Gastrocnemius medialis (tissue), 4 donors: Measurements from ENCODE around the gene USP20. TPM values are rescaled to one million over a fixed set of nuclear protein-coding genes. Genes with fewer than 3 reads are reported as not detected.
A peak's percentile ranks its signal among the peaks of the same experiment; 100 is the strongest.

Experiments used
- ATAC-seq, 2 donors: fragments of 150-250 bp; one replicate each; pipeline ENCODE4 v1.9.1; 2016
- DNase-seq, 2 donors: peaks; one replicate each; pipeline ENCODE4 v3.0.0-alpha.2; 2019
- H3K27ac ChIP-seq, 4 donors: fragments of 200-600 bp; sonication (generic); 1 replicate in 1 of 4; 2 replicates in 3 of 4; pipeline ENCODE4 v1.5.1; 2016 to 2018; ENCODE audit warnings: mild to moderate bottlenecking in 2 of 4, moderate library complexity in 1 of 4
- H3K27me3 ChIP-seq, 3 donors: fragments of 200-600 bp; sonication (generic) in 2 of 3; 1 replicate in 1 of 3; 2 replicates in 2 of 3; pipeline versions ENCODE4 v1.5.1 to v1.6.0; 2016 to 2019; ENCODE audit warnings: mild to moderate bottlenecking in 1 of 3, moderate library complexity in 1 of 3
- H3K36me3 ChIP-seq, 2 donors: fragments of 200-600 bp; sonication (generic) in 1 of 2; one replicate each; pipeline ENCODE4 v1.5.1; 2017 to 2018
- H3K4me1 ChIP-seq, 2 donors: fragments of 200-600 bp; sonication (generic) in 1 of 2; one replicate each; pipeline ENCODE4 v1.5.1; 2016 to 2017; ENCODE audit warnings: mild to moderate bottlenecking in 2 of 2
- H3K4me3 ChIP-seq, 4 donors: fragments of 200-600 bp; sonication (generic) in 3 of 4; 1 replicate in 1 of 4; 2 replicates in 3 of 4; pipeline ENCODE4 v1.5.1; 2016 to 2019; ENCODE audit warnings: mild to moderate bottlenecking in 2 of 4
- H3K9me3 ChIP-seq, 3 donors: fragments of 200-600 bp; sonication (generic) in 2 of 3; 1 replicate in 1 of 3; 2 replicates in 2 of 3; pipeline ENCODE4 v1.5.1; 2016 to 2019
- CTCF ChIP-seq, 5 experiments: fragments of 450-650 bp in 3 of 5; fragments of 200-600 bp in 2 of 5; sonication (generic) in 2 of 5; IDR thresholded peaks in 4 of 5; conservative IDR thresholded peaks in 1 of 5; 1 replicate in 4 of 5; 2 replicates in 1 of 5; pipeline ENCODE4 v1.5.1; 2016 to 2019; ENCODE audit warnings: antibody characterized with exemption in 5 of 5, mild to moderate bottlenecking in 3 of 5, moderate library complexity in 3 of 5
- POLR2A ChIP-seq, 2 donors: fragments of 450-650 bp; IDR thresholded peaks; one replicate each; pipeline ENCODE4 v1.6.1; 2017; ENCODE audit warnings: antibody characterized with exemption in 2 of 2, mild to moderate bottlenecking in 2 of 2, moderate library complexity in 2 of 2
- in situ Hi-C, 4 donors: fragments of 200-750 bp; cut with MboI; loops; one replicate each; pipeline versions ENCODE4 v1.15.0 to v1.8.0; 2017; ENCODE audit warnings: low sequenced_read_pairs in 4 of 4
- intact Hi-C: fragments of 100-400 bp; cut with DNase I; formaldehyde crosslinking; loops from one replicate; pipeline ENCODE4 v1.15.1; 2023; ENCODE audit warnings: low total_unique reads
- total RNA-seq, 4 donors: library from RNA; depleted of rRNA; stranded (reverse); fragments of >200 nt; gene quantifications; one replicate each; pipeline versions ENCODE4 v1.1.0 to v1.2.3, GENCODE V29; 2016

USP20 gene
- total RNA-seq, 4 donors from 2014 or later = 13.4 to 25.4 (median 18.6) TPM

GRCh38 chr9:129884220-129885017 lies 49.2 kb downstream of the USP20 start:
- peak; percentile 61 to 64 for ATAC-seq
- intact Hi-C loops = loop anchor here (1.0 to 2.0 kb wide), 3 partner anchors 159 to 352 kb away; partner anchors contain the start of gene FNBP1
- Histone ChIP-seq H3K4me1 (peaks cover 21 to 26% of the 10 kb centered on the region in 2 donors), H3K36me3 (peaks cover 0 to 33% of the 10 kb centered on the region in 2 donors), H3K9me3 (no peaks in the 10 kb centered on the region), H3K27me3 (no peaks in the 10 kb centered on the region), H3K4me3 (peak overlapping the region in 3 of 4 donors; percentile 44 to 51 (median 50)), H3K27ac (peak overlapping the region; percentile 64 to 70 (median 67))
- in situ Hi-C loops = loop anchor here (10.0 to 25.0 kb wide), 4 partner anchors 170 to 353 kb away; partner anchors contain the start of gene GPR107 (in 3 of the 4)
- TF ChIP-seq CTCF (IDR thresholded peaks at IDR 0.05 in 4 of 5, conservative IDR thresholded peaks at IDR 0.05 in 1 of 5) (no peak), POLR2A (IDR thresholded peaks at IDR 0.05) (no peak)
- DNase-seq = peak; percentile 62 to 76

- no peak for DNase-seq
- in situ Hi-C loops = loop anchor here (10.0 to 25.0 kb wide), 4 partner anchors 170 to 352 kb away; partner anchors contain the start of gene GPR107 (in 3 of the 4)
Observed at GRCh38 chr9:129885018-129885669, 49.9 kb downstream of the USP20 start.

GRCh38 chr9:129885670-129886106 lies 50.4 kb downstream of the USP20 start:
- no peaks in the 10 kb centered on the region for H3K9me3 ChIP-seq
- TF ChIP-seq POLR2A (IDR thresholded peaks at IDR 0.05) (peak in 1 of 2 donors; percentile 25), CTCF (IDR thresholded peaks at IDR 0.05 in 4 of 5, conservative IDR thresholded peaks at IDR 0.05 in 1 of 5) (peak; percentile 87 to 96 (median 93))
- in situ Hi-C loops (loop anchor here (10.0 to 25.0 kb wide), 4 partner anchors 169 to 352 kb away; partner anchors contain the start of gene GPR107 (in 3 of the 4)), intact Hi-C loops (loop anchor here (1.0 to 2.0 kb wide), 3 partner anchors 158 to 351 kb away; partner anchors contain the start of gene FNBP1)
- H3K27ac ChIP-seq = peak overlapping the region; percentile 64 to 70 (median 67)
- peak; percentile 79 to 86 for ATAC-seq
- DNase-seq = peak; percentile 73 to 82
- H3K27me3 ChIP-seq = no peaks in the 10 kb centered on the region
- H3K4me3 ChIP-seq = peak overlapping the region; percentile 23 to 50 (median 45)
- H3K4me1 ChIP-seq = peaks cover 21 to 26% of the 10 kb centered on the region in 2 donors
- peaks cover 0 to 23% of the 10 kb centered on the region in 2 donors for H3K36me3 ChIP-seq

More at GRCh38 chr9:129885018-129885669, 49.9 kb downstream of the USP20 start:
- TF ChIP-seq POLR2A (IDR thresholded peaks at IDR 0.05) (no peak), CTCF (IDR thresholded peaks at IDR 0.05 in 4 of 5, conservative IDR thresholded peaks at IDR 0.05 in 1 of 5) (no peak)
- Histone ChIP-seq H3K4me3 (peak overlapping the region; percentile 23 to 51 (median 47)), H3K9me3 (no peaks in the 10 kb centered on the region), H3K4me1 (peaks cover 21 to 26% of the 10 kb centered on the region in 2 donors), H3K27ac (peak overlapping the region; percentile 64 to 70 (median 67)), H3K27me3 (no peaks in the 10 kb centered on the region), H3K36me3 (peaks cover 0 to 28% of the 10 kb centered on the region in 2 donors)
- ATAC-seq = peak; percentile 11 to 39
- intact Hi-C loops = loop anchor here (1.0 to 2.0 kb wide), 3 partner anchors 158 to 352 kb away; partner anchors contain the start of gene FNBP1
